NT2/D1 (cell line): ENCODE measurements around the gene CFAP73.

Experiments used
- YY1 ChIP-seq: IDR thresholded peaks from 2 replicates; pipeline ENCODE4 v1.6.1; 2011; ENCODE audit not compliant: insufficient read length, insufficient read depth
- ZNF274 ChIP-seq: IDR thresholded peaks from 2 replicates; pipeline ENCODE4 v1.6.1; 2011; ENCODE audit warnings: mild to moderate bottlenecking, low read depth, low read length

DNA sequence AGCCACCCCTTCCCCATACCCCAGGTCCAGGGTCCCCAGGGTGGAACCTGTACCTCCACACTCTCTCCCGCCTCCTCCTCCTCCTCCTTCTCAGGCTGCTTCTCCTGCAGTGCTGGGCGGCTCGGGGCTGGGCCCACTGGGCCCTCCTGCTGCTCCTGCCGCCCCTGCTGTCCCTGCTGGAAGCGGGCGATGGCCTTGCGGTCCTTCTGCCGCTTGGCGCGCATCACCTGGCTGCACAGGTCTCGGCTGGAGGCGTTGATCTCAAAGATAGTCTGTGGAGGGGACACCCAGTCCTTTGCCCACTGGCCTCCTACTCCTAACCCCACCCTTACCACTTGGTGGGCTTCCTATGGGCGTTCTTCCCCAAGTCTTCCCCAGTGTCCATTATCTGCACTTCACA lies 14.5 kb downstream of the CFAP73 start:
- TF ChIP-seq YY1 (no peak), ZNF274 (no peak)
